Liver (tissue), 9 donors: Measurements from ENCODE around the gene GABRA5. TPM values are rescaled to one million over a fixed set of nuclear protein-coding genes. Genes with fewer than 3 reads are reported as not detected.

Experiments used
- DNase-seq: peaks from one replicate; pipeline ENCODE4 v3.0.0-alpha.2; 2017; ENCODE audit warnings: low spot score
- H3K27ac ChIP-seq, 2 donors: one replicate each; pipeline ENCODE4 v1.7.0; 2013; ENCODE audit warnings: inconsistent platforms in 2 of 2, low read length in 2 of 2, control low read depth in 1 of 2, low read depth in 1 of 2, mild to moderate bottlenecking in 1 of 2
- H3K27me3 ChIP-seq, 4 donors: one replicate each; pipeline versions ENCODE4 v1.6.1 to v1.7.0; 2013; ENCODE audit warnings: low read length in 3 of 4, inconsistent platforms in 1 of 4, mild to moderate bottlenecking in 1 of 4, moderate library complexity in 1 of 4; ENCODE audit not compliant: control insufficient read depth in 4 of 4, insufficient read depth in 4 of 4
- H3K36me3 ChIP-seq, 4 donors: one replicate each; pipeline versions ENCODE4 v1.6.1 to v1.7.0; 2013; ENCODE audit warnings: low read length in 3 of 4, mild to moderate bottlenecking in 3 of 4, low read depth in 1 of 4, moderate library complexity in 1 of 4; ENCODE audit not compliant: control insufficient read depth in 4 of 4, insufficient read depth in 3 of 4
- H3K4me1 ChIP-seq, 4 donors: one replicate each; pipeline versions ENCODE4 v1.6.1 to v1.7.0; 2013; ENCODE audit warnings: low read length in 3 of 4, mild to moderate bottlenecking in 3 of 4, moderate library complexity in 1 of 4; ENCODE audit not compliant: control insufficient read depth in 4 of 4, insufficient read depth in 4 of 4
- H3K4me3 ChIP-seq, 3 donors: one replicate each; pipeline versions ENCODE4 v1.6.1 to v1.7.0; 2013; ENCODE audit warnings: low read length in 3 of 3, control low read depth in 1 of 3, low read depth in 1 of 3, mild to moderate bottlenecking in 1 of 3
- H3K9ac ChIP-seq, 2 donors: one replicate each; pipeline ENCODE4 v1.7.0; 2013; ENCODE audit warnings: low read length in 2 of 2, mild to moderate bottlenecking in 2 of 2, moderate library complexity in 2 of 2, control low read depth in 1 of 2, low read depth in 1 of 2
- H3K9me3 ChIP-seq, 4 donors: one replicate each; pipeline versions ENCODE4 v1.6.1 to v1.7.0; 2013; ENCODE audit warnings: low read length in 3 of 4; ENCODE audit not compliant: control insufficient read depth in 4 of 4
- FOXA2 ChIP-seq: IDR thresholded peaks from 2 replicates; pipeline ENCODE4 v1.6.1; 2016; ENCODE audit warnings: antibody characterized with exemption
- GABPA ChIP-seq, 2 donors: IDR thresholded peaks in 1 of 2; conservative IDR thresholded peaks in 1 of 2; 2 replicates each; pipeline ENCODE4 v1.6.1; 2016; ENCODE audit warnings: antibody characterized with exemption in 2 of 2, mild to moderate bottlenecking in 1 of 2, moderate library complexity in 1 of 2
- HNF4A ChIP-seq, 2 donors: conservative IDR thresholded peaks; 2 replicates each; pipeline ENCODE4 v1.6.1; 2016; ENCODE audit warnings: antibody characterized with exemption in 2 of 2, mild to moderate bottlenecking in 2 of 2
- HNF4G ChIP-seq: IDR thresholded peaks from 2 replicates; pipeline ENCODE4 v1.6.1; 2016; ENCODE audit warnings: antibody characterized with exemption
- JUND ChIP-seq, 2 donors: IDR thresholded peaks; 2 replicates each; pipeline ENCODE4 v1.6.1; 2016; ENCODE audit warnings: antibody characterized with exemption in 2 of 2
- MAX ChIP-seq: IDR thresholded peaks from 2 replicates; pipeline ENCODE4 v1.6.1; 2016; ENCODE audit warnings: antibody characterized with exemption
- RAD21 ChIP-seq, 2 donors: IDR thresholded peaks; 2 replicates each; pipeline ENCODE4 v1.6.1; 2016; ENCODE audit warnings: antibody characterized with exemption in 2 of 2, mild to moderate bottlenecking in 2 of 2
- RXRA ChIP-seq, 2 donors: IDR thresholded peaks; 2 replicates each; pipeline ENCODE4 v1.6.1; 2017 to 2018; ENCODE audit warnings: antibody characterized with exemption in 2 of 2, mild to moderate bottlenecking in 1 of 2
- SP1 ChIP-seq: IDR thresholded peaks from 2 replicates; pipeline ENCODE4 v1.6.1; 2018; ENCODE audit warnings: antibody characterized with exemption, mild to moderate bottlenecking
- YY1 ChIP-seq: IDR thresholded peaks from 2 replicates; pipeline ENCODE4 v1.6.1; 2016; ENCODE audit warnings: antibody characterized with exemption, mild to moderate bottlenecking
- WGBS: extraction: QIAGEN DNeasy Blood & Tissue Kit; methylation state at CpG from one replicate; pipeline ENCODE4 v1.1.7; 2013; 5-methylcytosine and 5-hydroxymethylcytosine counted together
- polyA plus RNA-seq, 2 donors: library from polyadenylated mRNA; stranded (reverse) in 1 of 2; unstranded in 1 of 2; fragments of 200-250 nt in 1 of 2; fragments of >200 nt in 1 of 2; fragmentation: Nextera tagmentation in 1 of 2; extraction: Ambion mirVana in 1 of 2; gene quantifications; one replicate each; pipeline versions ENCODE4 v1.2.1 to v1.2.3, GENCODE V29; 2013 to 2015
- total RNA-seq, 2 donors: library from RNA; depleted of rRNA; stranded (reverse); fragments of >200 nt; gene quantifications; one replicate each; pipeline ENCODE4 v1.2.3, GENCODE V29; 2014
- TF ChIP-seq, protein P1 (sequence below): IDR thresholded peaks from 2 replicates; pipeline ENCODE4 v1.6.1; 2016; ENCODE audit warnings: antibody characterized with exemption
- TF ChIP-seq, protein P2 (sequence below): IDR thresholded peaks from 2 replicates; pipeline ENCODE4 v1.6.1; 2016; ENCODE audit warnings: antibody characterized with exemption
- TF ChIP-seq, protein P3 (sequence below): fragments of 150-350 bp; IDR thresholded peaks from 2 replicates; pipeline ENCODE4 v1.5.1; 2017; ENCODE audit warnings: improper control_type of control experiment, low read depth, low read length; ENCODE audit not compliant: missing input control
- donor health status: healthy.
- donor health status: healthy.
- donor health status: healthy.
- donor health status: healthy.
- donor health status: healthy.

GABRA5 gene
- total and polyA plus RNA-seq, 4 donors = not detected

DNA sequence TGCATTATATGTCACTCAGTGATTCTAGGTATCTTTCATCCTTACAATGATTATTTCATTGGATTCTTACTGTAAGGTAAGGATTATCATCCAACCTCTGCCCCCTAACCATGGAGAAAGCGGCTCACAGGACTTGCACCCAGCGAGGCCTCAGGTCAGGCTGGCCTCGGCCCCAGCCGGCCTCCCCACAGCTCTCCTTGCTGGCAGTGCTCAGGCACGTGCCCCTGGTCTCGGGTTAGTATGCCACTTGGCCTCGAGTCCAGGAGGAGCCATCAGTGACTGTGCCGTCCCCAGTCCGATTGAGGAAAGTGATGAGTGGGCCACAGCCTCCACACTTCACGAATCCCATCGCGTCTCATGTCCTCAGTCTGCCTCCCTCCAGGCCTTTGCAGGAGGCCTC is 68.5 kb downstream of the GABRA5 start:
- Histone ChIP-seq H3K9ac (no peak overlapping the region), H3K9me3 (no peaks in the 10 kb centered on the region), H3K27ac (no peak overlapping the region), H3K4me1 (no peaks in the 10 kb centered on the region), H3K27me3 (no peaks in the 10 kb centered on the region), H3K4me3 (no peak overlapping the region), H3K36me3 (no peaks in the 10 kb centered on the region)
- WGBS = 82% methylated on average over 12 of the region's 12 CpGs
- TF ChIP-seq GABPA (IDR thresholded peaks at IDR 0.05 in 1 of 2, conservative IDR thresholded peaks at IDR 0.05 in 1 of 2) = no peak
- no peak for TF ChIP-seq RAD21 (IDR thresholded peaks at IDR 0.05)
- TF ChIP-seq, protein P1, sequence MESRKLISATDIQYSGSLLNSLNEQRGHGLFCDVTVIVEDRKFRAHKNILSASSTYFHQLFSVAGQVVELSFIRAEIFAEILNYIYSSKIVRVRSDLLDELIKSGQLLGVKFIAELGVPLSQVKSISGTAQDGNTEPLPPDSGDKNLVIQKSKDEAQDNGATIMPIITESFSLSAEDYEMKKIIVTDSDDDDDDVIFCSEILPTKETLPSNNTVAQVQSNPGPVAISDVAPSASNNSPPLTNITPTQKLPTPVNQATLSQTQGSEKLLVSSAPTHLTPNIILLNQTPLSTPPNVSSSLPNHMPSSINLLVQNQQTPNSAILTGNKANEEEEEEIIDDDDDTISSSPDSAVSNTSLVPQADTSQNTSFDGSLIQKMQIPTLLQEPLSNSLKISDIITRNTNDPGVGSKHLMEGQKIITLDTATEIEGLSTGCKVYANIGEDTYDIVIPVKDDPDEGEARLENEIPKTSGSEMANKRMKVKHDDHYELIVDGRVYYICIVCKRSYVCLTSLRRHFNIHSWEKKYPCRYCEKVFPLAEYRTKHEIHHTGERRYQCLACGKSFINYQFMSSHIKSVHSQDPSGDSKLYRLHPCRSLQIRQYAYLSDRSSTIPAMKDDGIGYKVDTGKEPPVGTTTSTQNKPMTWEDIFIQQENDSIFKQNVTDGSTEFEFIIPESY = no peak
- TF ChIP-seq RXRA (IDR thresholded peaks at IDR 0.05) = no peak
- TF ChIP-seq SP1 = no peak
- TF ChIP-seq HNF4A (conservative IDR thresholded peaks at IDR 0.05) = no peak
- TF ChIP-seq FOXA2 = no peak
- TF ChIP-seq, protein P2, sequence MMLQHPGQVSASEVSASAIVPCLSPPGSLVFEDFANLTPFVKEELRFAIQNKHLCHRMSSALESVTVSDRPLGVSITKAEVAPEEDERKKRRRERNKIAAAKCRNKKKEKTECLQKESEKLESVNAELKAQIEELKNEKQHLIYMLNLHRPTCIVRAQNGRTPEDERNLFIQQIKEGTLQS = no peak
- TF ChIP-seq, protein P3, sequence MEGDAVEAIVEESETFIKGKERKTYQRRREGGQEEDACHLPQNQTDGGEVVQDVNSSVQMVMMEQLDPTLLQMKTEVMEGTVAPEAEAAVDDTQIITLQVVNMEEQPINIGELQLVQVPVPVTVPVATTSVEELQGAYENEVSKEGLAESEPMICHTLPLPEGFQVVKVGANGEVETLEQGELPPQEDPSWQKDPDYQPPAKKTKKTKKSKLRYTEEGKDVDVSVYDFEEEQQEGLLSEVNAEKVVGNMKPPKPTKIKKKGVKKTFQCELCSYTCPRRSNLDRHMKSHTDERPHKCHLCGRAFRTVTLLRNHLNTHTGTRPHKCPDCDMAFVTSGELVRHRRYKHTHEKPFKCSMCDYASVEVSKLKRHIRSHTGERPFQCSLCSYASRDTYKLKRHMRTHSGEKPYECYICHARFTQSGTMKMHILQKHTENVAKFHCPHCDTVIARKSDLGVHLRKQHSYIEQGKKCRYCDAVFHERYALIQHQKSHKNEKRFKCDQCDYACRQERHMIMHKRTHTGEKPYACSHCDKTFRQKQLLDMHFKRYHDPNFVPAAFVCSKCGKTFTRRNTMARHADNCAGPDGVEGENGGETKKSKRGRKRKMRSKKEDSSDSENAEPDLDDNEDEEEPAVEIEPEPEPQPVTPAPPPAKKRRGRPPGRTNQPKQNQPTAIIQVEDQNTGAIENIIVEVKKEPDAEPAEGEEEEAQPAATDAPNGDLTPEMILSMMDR = no peak
- no peak for TF ChIP-seq HNF4G
- TF ChIP-seq YY1 = no peak
- TF ChIP-seq JUND (IDR thresholded peaks at IDR 0.05) = no peak
- TF ChIP-seq MAX = no peak
- DNase-seq = no peak

- no peak overlapping the region for H3K9ac ChIP-seq
- no peaks in the 10 kb centered on the region for H3K27me3 ChIP-seq
- WGBS = 82% methylated on average over 5 of the region's 5 CpGs
- H3K4me3 ChIP-seq = no peak overlapping the region
- no peaks in the 10 kb centered on the region for H3K36me3 ChIP-seq
- no peaks in the 10 kb centered on the region for H3K9me3 ChIP-seq
- no peaks in the 10 kb centered on the region for H3K4me1 ChIP-seq
- DNase-seq = no peak
- no peak overlapping the region for H3K27ac ChIP-seq
- no peak for TF ChIP-seq GABPA (IDR thresholded peaks at IDR 0.05 in 1 of 2, conservative IDR thresholded peaks at IDR 0.05 in 1 of 2)
- TF ChIP-seq, protein P2 = no peak
- no peak for TF ChIP-seq SP1
- TF ChIP-seq, protein P3 = no peak
- TF ChIP-seq JUND (IDR thresholded peaks at IDR 0.05) = no peak
- no peak for TF ChIP-seq HNF4A (conservative IDR thresholded peaks at IDR 0.05)
- TF ChIP-seq MAX = no peak
- TF ChIP-seq RXRA (IDR thresholded peaks at IDR 0.05) = no peak
- no peak for TF ChIP-seq HNF4G
Observed at GRCh38 chr15:26936502-26936901, 69.6 kb downstream of the GABRA5 start.
